HepG2 (cell line): ENCODE results near the gene NGDN.
A peak's percentile ranks its signal among the peaks of the same experiment; 100 is the strongest.

Experiments used
- CEBPB ChIP-seq: IDR thresholded peaks from 2 replicates; pipeline ENCODE4 v1.6.1; 2011; ENCODE audit warnings: low read depth, low read length, improper control_type of control experiment, borderline replicate concordance
- CTCF ChIP-seq: sonication (generic); formaldehyde crosslinking; IDR thresholded peaks from 2 replicates; pipeline ENCODE4 v1.5.0; 2020; ENCODE audit warnings: mild to moderate bottlenecking, missing genetic modification reagents, moderate library complexity
- GATAD1 ChIP-seq: IDR thresholded peaks from 2 replicates; pipeline ENCODE4 v1.6.1; 2016; ENCODE audit warnings: missing genetic modification reagents, missing compliant biosample characterization
- GTF2F1 ChIP-seq: fragments of 150-350 bp; IDR thresholded peaks from 2 replicates; pipeline ENCODE4 v1.6.1; 2014; ENCODE audit warnings: low read length
- HMGXB3 ChIP-seq: sonication (generic); formaldehyde crosslinking; IDR thresholded peaks from 2 replicates; pipeline ENCODE4 v1.4.0; 2020; ENCODE audit warnings: missing genetic modification reagents, borderline replicate concordance
- PBX3 ChIP-seq: sonication (generic); formaldehyde crosslinking; IDR thresholded peaks from 2 replicates; pipeline ENCODE4 v1.8.1; 2023; ENCODE audit warnings: missing genetic modification reagents, inconsistent platforms, borderline replicate concordance
- SUZ12 ChIP-seq: fragments of 150-350 bp; IDR thresholded peaks from 2 replicates; pipeline ENCODE4 v1.6.1; 2014; ENCODE audit warnings: low read depth, low read length
- ZNF335 ChIP-seq: sonication (generic); formaldehyde crosslinking; IDR thresholded peaks from 2 replicates; pipeline ENCODE4 v1.4.0; 2020; ENCODE audit warnings: missing genetic modification reagents
- ZNF567 ChIP-seq: sonication (generic); formaldehyde crosslinking; IDR thresholded peaks from 2 replicates; pipeline ENCODE4 v1.8.1; 2023; ENCODE audit warnings: mild to moderate bottlenecking, missing genetic modification reagents, borderline replicate concordance
- TF ChIP-seq, protein P1 (sequence below): IDR thresholded peaks from 2 replicates; pipeline ENCODE4 v1.6.1; 2012; ENCODE audit warnings: inconsistent platforms

GRCh38 chr14:23457587-23458445 lies 11.7 kb upstream of the NGDN start:
- TF ChIP-seq ZNF335 (CRISPR knock-in tag) (no peak; the same call in 1 of the 2 replicates), GTF2F1 (no peak), CEBPB (no peak), GATAD1 (CRISPR knock-in tag) (0 out of 2 replicates have a peak, but pooled peaks have one; percentile 58), PBX3 (no peak), CTCF (CRISPR knock-in tag) (no peak), ZNF567 (CRISPR knock-in tag) (peak; percentile 48; the same call in 1 of the 2 replicates), SUZ12 (no peak), HMGXB3 (CRISPR knock-in tag) (no peak)
- TF ChIP-seq, protein P1, sequence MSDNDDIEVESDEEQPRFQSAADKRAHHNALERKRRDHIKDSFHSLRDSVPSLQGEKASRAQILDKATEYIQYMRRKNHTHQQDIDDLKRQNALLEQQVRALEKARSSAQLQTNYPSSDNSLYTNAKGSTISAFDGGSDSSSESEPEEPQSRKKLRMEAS = 0 out of 2 replicates have a peak, but pooled peaks have one; percentile 39
